HUES48 (cell line): ENCODE results near the gene CTNNA3.
A peak's percentile ranks its signal among the peaks of the same experiment; 100 is the strongest.

ENCODE experiments used
- H3K27ac ChIP-seq: one replicate; pipeline ENCODE4 v1.7.0; 2013; ENCODE audit warnings: low read depth, low read length, inconsistent platforms
- H3K27me3 ChIP-seq: 2 replicates; pipeline ENCODE4 v1.6.1; 2013; ENCODE audit warnings: mild to moderate bottlenecking, low read length; ENCODE audit not compliant: control insufficient read depth, insufficient read depth
- H3K36me3 ChIP-seq: 2 replicates; pipeline ENCODE4 v1.6.1; 2013; ENCODE audit warnings: low read length; ENCODE audit not compliant: control insufficient read depth, insufficient read depth
- H3K4me1 ChIP-seq: 2 replicates; pipeline ENCODE4 v1.6.1; 2013; ENCODE audit warnings: mild to moderate bottlenecking, low read length; ENCODE audit not compliant: control insufficient read depth, insufficient read depth
- H3K4me3 ChIP-seq: 2 replicates; pipeline ENCODE4 v1.5.1; 2013; ENCODE audit warnings: mild to moderate bottlenecking, low read depth, low read length
- H3K9ac ChIP-seq: 2 replicates; pipeline ENCODE4 v1.6.1; 2013; ENCODE audit warnings: mild to moderate bottlenecking, low read depth, low read length, moderate library complexity
- H3K9me3 ChIP-seq: 2 replicates; pipeline ENCODE4 v1.6.1; 2013; ENCODE audit warnings: low read length; ENCODE audit not compliant: control insufficient read depth, insufficient read depth

CTNNA3 gene

GRCh38 chr10:67622511-67622910, 73.5 kb downstream of the CTNNA3 start:
- Histone ChIP-seq H3K4me3 (no peak overlapping the region), H3K36me3 (no peaks in the 10 kb centered on the region), H3K4me1 (no peaks in the 10 kb centered on the region), H3K9me3 (no peaks in the 10 kb centered on the region), H3K27me3 (no peaks in the 10 kb centered on the region), H3K27ac (no peak overlapping the region), H3K9ac (no peak overlapping the region)

- H3K27ac ChIP-seq = no peak overlapping the region
- no peak overlapping the region for H3K9ac ChIP-seq
- no peaks in the 10 kb centered on the region for H3K27me3 ChIP-seq
- no peaks in the 10 kb centered on the region for H3K36me3 ChIP-seq
- H3K4me1 ChIP-seq = no peaks in the 10 kb centered on the region
- H3K9me3 ChIP-seq = no peaks in the 10 kb centered on the region
- H3K4me3 ChIP-seq = no peak overlapping the region
Measured at GRCh38 chr10:67621834-67622233, 74.2 kb downstream of the CTNNA3 start.

- no peaks in the 10 kb centered on the region for H3K36me3 ChIP-seq
Measured at GRCh38 chr10:67618116-67618515, 77.9 kb downstream of the CTNNA3 start.

DNA sequence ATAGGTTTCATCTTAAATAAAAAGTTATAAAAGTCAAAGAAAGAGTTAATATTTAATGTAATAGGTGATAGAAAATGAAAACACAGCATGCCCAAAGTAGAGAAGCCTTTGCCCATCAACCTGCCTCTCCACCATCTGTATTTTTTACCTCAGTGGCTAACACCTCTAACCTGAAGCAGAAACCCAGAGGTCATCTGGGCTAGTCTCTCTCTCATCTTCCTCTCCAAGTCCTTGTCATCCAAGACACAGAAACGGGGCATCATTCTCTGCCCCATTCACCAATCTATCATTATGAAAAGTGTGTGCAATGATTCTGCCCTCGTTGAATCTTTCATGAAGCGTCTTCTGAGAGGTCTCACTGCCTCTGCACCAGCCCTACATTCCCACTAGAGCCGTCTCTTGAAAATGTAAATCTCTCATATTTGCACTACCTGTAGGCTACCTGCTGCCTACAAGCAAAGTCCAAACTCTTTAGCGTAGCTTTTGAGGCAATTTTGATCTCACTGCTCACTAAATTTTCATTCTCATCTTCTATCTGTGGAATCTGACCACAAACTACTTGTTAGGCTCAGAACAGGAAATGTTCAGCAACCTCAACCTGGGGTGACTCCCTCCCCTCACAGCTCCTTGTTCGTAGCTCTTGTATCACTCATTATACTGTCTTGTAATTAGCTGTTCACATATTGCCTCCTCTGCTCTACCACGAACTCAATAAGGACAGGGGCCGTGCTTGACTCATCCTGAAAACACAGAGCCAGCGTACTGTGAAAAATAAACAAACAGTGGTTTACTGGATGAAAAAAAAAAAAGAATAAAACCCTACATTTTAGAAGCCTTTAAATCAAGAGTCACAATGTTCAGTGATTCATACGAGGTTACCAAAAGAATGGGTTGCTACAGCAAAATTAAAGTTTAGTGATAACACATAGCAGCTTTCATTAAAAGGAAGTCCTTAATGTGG, 83.1 kb downstream of the CTNNA3 start:
- peaks cover 6% of the 10 kb centered on the region; the same call in 1 of the 2 replicates for H3K9me3 ChIP-seq
- H3K27ac ChIP-seq = no peak overlapping the region
- H3K27me3 ChIP-seq = no peaks in the 10 kb centered on the region
- no peak overlapping the region for H3K4me3 ChIP-seq
- H3K36me3 ChIP-seq = no peaks in the 10 kb centered on the region
- no peak overlapping the region for H3K9ac ChIP-seq
- peaks cover 15% of the 10 kb centered on the region for H3K4me1 ChIP-seq

More at GRCh38 chr10:67618116-67618515, 77.9 kb downstream of the CTNNA3 start:
- no peak overlapping the region for H3K9ac ChIP-seq
- no peak overlapping the region for H3K27ac ChIP-seq
- peaks cover 6% of the 10 kb centered on the region; the same call in 1 of the 2 replicates for H3K9me3 ChIP-seq
- H3K27me3 ChIP-seq = no peaks in the 10 kb centered on the region
- no peak overlapping the region for H3K4me3 ChIP-seq
- no peaks in the 10 kb centered on the region for H3K4me1 ChIP-seq

- peaks cover 6% of the 10 kb centered on the region; the same call in 1 of the 2 replicates for H3K9me3 ChIP-seq
Measured at GRCh38 chr10:67612176-67612575, 83.8 kb downstream of the CTNNA3 start.

DNA sequence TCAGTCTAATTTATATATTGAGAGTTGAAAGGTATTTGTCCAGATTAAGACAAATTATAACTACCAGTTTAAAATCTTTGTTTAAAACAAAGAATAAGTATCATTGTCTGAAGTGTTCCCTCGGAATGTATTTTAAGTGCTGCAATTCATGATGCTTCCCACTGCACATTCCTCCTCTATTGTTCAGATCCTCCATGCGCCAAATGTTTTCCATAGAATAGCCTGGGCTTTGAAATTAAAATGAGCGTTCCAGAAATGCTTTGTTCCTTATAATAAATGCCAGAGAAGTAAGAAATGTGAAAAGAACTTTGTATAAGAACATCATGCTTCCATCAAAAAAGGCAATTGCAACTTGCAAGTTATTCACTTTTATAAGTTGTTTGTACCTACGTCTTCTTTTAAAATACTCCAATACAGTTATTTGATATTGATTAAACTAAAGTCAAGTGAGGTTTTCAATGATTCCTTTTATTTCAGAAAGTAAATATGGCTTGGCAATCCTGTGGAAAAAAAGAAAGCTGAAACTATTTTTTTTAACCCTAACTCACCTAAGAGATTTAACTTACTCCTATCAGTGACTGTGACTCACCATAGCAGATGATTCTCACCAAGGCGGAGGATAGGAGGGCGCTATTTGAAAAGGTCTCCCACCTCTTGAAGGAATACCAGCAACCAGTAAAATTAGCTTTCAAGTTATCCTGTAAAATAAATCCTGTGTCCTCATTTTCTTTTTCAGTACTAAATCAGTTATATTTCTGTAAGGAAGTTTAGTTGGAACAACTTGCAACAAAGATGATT, 85.8 kb downstream of the CTNNA3 start:
- Histone ChIP-seq H3K27ac (peak overlapping the region; percentile 66), H3K36me3 (no peaks in the 10 kb centered on the region), H3K4me1 (peaks cover 25% of the 10 kb centered on the region), H3K9me3 (peaks cover 6% of the 10 kb centered on the region; the same call in 1 of the 2 replicates), H3K4me3 (peak overlapping the region; percentile 16; the same call in 1 of the 2 replicates), H3K9ac (peak overlapping the region; percentile 44; the same call in 1 of the 2 replicates), H3K27me3 (no peaks in the 10 kb centered on the region)

More at GRCh38 chr10:67612176-67612575, 83.8 kb downstream of the CTNNA3 start:
- peaks cover 15% of the 10 kb centered on the region for H3K4me1 ChIP-seq
- no peaks in the 10 kb centered on the region for H3K27me3 ChIP-seq
- no peak overlapping the region for H3K9ac ChIP-seq
- H3K4me3 ChIP-seq = no peak overlapping the region
- H3K36me3 ChIP-seq = no peaks in the 10 kb centered on the region
- no peak overlapping the region for H3K27ac ChIP-seq

- no peak overlapping the region for H3K27ac ChIP-seq
- no peaks in the 10 kb centered on the region for H3K9me3 ChIP-seq
- H3K4me3 ChIP-seq = no peak overlapping the region
- no peaks in the 10 kb centered on the region for H3K27me3 ChIP-seq
- no peaks in the 10 kb centered on the region for H3K36me3 ChIP-seq
- H3K9ac ChIP-seq = no peak overlapping the region
- peaks cover 25% of the 10 kb centered on the region for H3K4me1 ChIP-seq
Measured at GRCh38 chr10:67608001-67608400, 88.0 kb downstream of the CTNNA3 start.

- no peak overlapping the region for H3K27ac ChIP-seq
- no peaks in the 10 kb centered on the region for H3K36me3 ChIP-seq
- H3K9me3 ChIP-seq = no peaks in the 10 kb centered on the region
- H3K27me3 ChIP-seq = no peaks in the 10 kb centered on the region
- no peak overlapping the region for H3K4me3 ChIP-seq
- no peak overlapping the region for H3K9ac ChIP-seq
- peaks cover 25% of the 10 kb centered on the region for H3K4me1 ChIP-seq
Measured at GRCh38 chr10:67607472-67607871, 88.5 kb downstream of the CTNNA3 start.

DNA sequence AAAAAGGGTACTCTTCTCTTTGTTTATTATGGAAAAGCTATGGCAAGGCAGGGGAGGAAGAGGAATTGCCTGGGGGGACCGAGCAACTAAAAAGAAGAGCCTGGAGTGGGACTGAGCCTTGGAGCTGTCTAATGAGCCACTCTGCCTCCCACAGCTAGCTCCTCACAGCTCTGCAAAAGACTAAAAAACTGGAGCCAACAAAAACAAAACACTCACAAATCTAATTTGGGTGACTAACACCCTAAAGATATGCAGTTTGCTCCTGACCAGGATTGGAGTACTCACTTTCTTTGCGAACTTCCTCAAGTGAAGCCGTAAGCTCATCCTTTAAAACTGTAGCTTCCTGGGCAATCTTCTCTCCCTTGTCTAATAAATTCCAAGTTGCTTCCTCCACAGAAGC, 89.4 kb downstream of the CTNNA3 start:
- Histone ChIP-seq H3K4me1 (peaks cover 25% of the 10 kb centered on the region), H3K27me3 (no peaks in the 10 kb centered on the region), H3K36me3 (no peaks in the 10 kb centered on the region), H3K9me3 (no peaks in the 10 kb centered on the region), H3K9ac (no peak overlapping the region), H3K4me3 (no peak overlapping the region), H3K27ac (no peak overlapping the region)

DNA sequence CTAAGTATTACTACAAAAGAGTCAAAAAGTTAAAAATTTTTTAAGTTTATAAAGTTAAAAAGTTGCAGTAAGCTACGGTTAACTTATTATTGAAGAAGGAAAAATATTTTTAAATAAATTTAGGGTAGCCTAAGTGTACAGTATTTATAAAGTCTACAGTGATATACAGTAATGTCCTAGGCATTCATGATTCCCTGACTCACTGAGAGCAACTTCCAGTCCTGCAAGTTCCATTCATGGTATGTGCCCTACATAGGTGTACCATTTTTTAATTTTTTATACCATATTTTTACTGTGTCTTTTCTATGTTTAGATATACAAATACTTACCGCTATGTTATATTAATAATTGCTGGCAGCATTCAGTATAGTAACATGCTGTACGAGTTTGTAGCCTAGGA, 92.3 kb downstream of the CTNNA3 start:
- Histone ChIP-seq H3K4me1 (peaks cover 10% of the 10 kb centered on the region; the same call in 1 of the 2 replicates), H3K27ac (no peak overlapping the region), H3K4me3 (no peak overlapping the region), H3K27me3 (no peaks in the 10 kb centered on the region), H3K9ac (no peak overlapping the region), H3K36me3 (no peaks in the 10 kb centered on the region), H3K9me3 (no peaks in the 10 kb centered on the region)
